H9 (cell line): ENCODE data around the gene MARK4. TPM values are rescaled to one million over a fixed set of nuclear protein-coding genes. Genes with fewer than 3 reads are reported as not detected.

Source experiments
- DNase-seq: peaks from one replicate; pipeline ENCODE4 v3.0.0-alpha.2; 2017
- H2AFZ ChIP-seq: one replicate; pipeline ENCODE4 v1.6.1; 2013; ENCODE audit warnings: mild to moderate bottlenecking, low read length, control low read depth, moderate library complexity
- H2AK5ac ChIP-seq: 2 replicates; pipeline ENCODE4 v1.6.1; 2013; ENCODE audit warnings: low read length, control low read depth, mixed read lengths; ENCODE audit not compliant: insufficient read length
- H2BK120ac ChIP-seq: one replicate; pipeline ENCODE4 v1.6.1; 2013; ENCODE audit warnings: low read depth, mild to moderate bottlenecking, low read length, control low read depth, inconsistent platforms; ENCODE audit not compliant: poor library complexity, severe bottlenecking
- H2BK12ac ChIP-seq: 2 replicates; pipeline ENCODE4 v1.6.1; 2013; ENCODE audit warnings: low read length, control low read depth, mixed read lengths, low read depth; ENCODE audit not compliant: insufficient read length
- H2BK15ac ChIP-seq: 2 replicates; pipeline ENCODE4 v1.6.1; 2013; ENCODE audit warnings: low read depth, low read length, control low read depth
- H2BK20ac ChIP-seq: one replicate; pipeline ENCODE4 v1.6.1; 2013; ENCODE audit warnings: low read depth, mild to moderate bottlenecking, low read length, control low read depth, inconsistent platforms; ENCODE audit not compliant: poor library complexity, severe bottlenecking
- H2BK5ac ChIP-seq: 2 replicates; pipeline ENCODE4 v1.6.1; 2013; ENCODE audit warnings: low read length, control low read depth, mixed read lengths; ENCODE audit not compliant: insufficient read length
- H3K14ac ChIP-seq: 2 replicates; pipeline ENCODE4 v1.6.1; 2013; ENCODE audit warnings: low read length, control low read depth; ENCODE audit not compliant: insufficient read depth
- H3K18ac ChIP-seq: 2 replicates; pipeline ENCODE4 v1.6.1; 2013; ENCODE audit warnings: low read depth, mild to moderate bottlenecking, mixed read lengths, low read length, control low read depth; ENCODE audit not compliant: insufficient read length
- H3K23ac ChIP-seq: 2 replicates; pipeline ENCODE4 v1.6.1; 2013; ENCODE audit warnings: low read length, control low read depth, mixed read lengths, low read depth; ENCODE audit not compliant: insufficient read length
- H3K23me2 ChIP-seq: 2 replicates; pipeline ENCODE4 v1.6.1; 2013; ENCODE audit warnings: low read depth, mild to moderate bottlenecking, mixed read lengths, low read length, control low read depth; ENCODE audit not compliant: insufficient read length, poor library complexity, severe bottlenecking
- H3K27ac ChIP-seq: 2 replicates; pipeline ENCODE4 v1.5.1; 2013; ENCODE audit warnings: low read length, control low read depth, mixed read lengths, low read depth; ENCODE audit not compliant: insufficient read length
- H3K27me3 ChIP-seq: 2 replicates; pipeline ENCODE4 v1.6.1; 2013; ENCODE audit warnings: low read length, control low read depth, inconsistent platforms; ENCODE audit not compliant: insufficient read depth
- H3K4ac ChIP-seq: 2 replicates; pipeline ENCODE4 v1.6.1; 2013; ENCODE audit warnings: low read depth, mild to moderate bottlenecking, control low read depth, inconsistent platforms, low read length, moderate library complexity
- H3K4me1 ChIP-seq: 2 replicates; pipeline ENCODE4 v1.6.1; 2013; ENCODE audit warnings: low read length, control low read depth, inconsistent platforms; ENCODE audit not compliant: insufficient read depth
- H3K4me2 ChIP-seq: 2 replicates; pipeline ENCODE4 v1.6.1; 2013; ENCODE audit warnings: low read length, control low read depth, mixed read lengths; ENCODE audit not compliant: insufficient read length, insufficient read depth
- H3K56ac ChIP-seq: 2 replicates; pipeline ENCODE4 v1.6.1; 2013; ENCODE audit warnings: low read depth, mild to moderate bottlenecking, mixed read lengths, low read length, control low read depth; ENCODE audit not compliant: insufficient read length
- H3K79me1 ChIP-seq: 2 replicates; pipeline ENCODE4 v1.6.1; 2013; ENCODE audit warnings: low read depth, mild to moderate bottlenecking, moderate library complexity, low read length, control low read depth, inconsistent platforms; ENCODE audit not compliant: insufficient read depth, poor library complexity, severe bottlenecking
- H3K79me2 ChIP-seq: 2 replicates; pipeline ENCODE4 v1.6.1; 2013; ENCODE audit warnings: low read length, control low read depth, inconsistent platforms; ENCODE audit not compliant: insufficient read depth
- H3K9ac ChIP-seq: 2 replicates; pipeline ENCODE4 v1.6.1; 2013; ENCODE audit warnings: low read length, control low read depth, mixed read lengths; ENCODE audit not compliant: insufficient read length; ENCODE audit errors: extremely low read depth
- H3K9me3 ChIP-seq: one replicate; pipeline ENCODE4 v1.6.1; 2013; ENCODE audit warnings: low read depth, low read length, inconsistent platforms; ENCODE audit not compliant: control insufficient read depth
- H3T11ph ChIP-seq: one replicate; pipeline ENCODE4 v1.6.1; 2013; ENCODE audit warnings: mild to moderate bottlenecking, low read length, control low read depth, inconsistent platforms
- H4K20me1 ChIP-seq: one replicate; pipeline ENCODE4 v1.6.1; 2013; ENCODE audit not compliant: control insufficient read depth, insufficient read length, insufficient read depth
- H4K5ac ChIP-seq: 2 replicates; pipeline ENCODE4 v1.6.1; 2013; ENCODE audit warnings: low read depth, mild to moderate bottlenecking, mixed read lengths, low read length, control low read depth; ENCODE audit not compliant: insufficient read length
- H4K8ac ChIP-seq: replicated peaks from 2 replicates; pipeline ENCODE4 v1.6.1; 2013; ENCODE audit warnings: low read length, control low read depth, mixed read lengths, low read depth; ENCODE audit not compliant: insufficient read length
- H4K91ac ChIP-seq: 2 replicates; pipeline ENCODE4 v1.6.1; 2013; ENCODE audit warnings: low read depth, mild to moderate bottlenecking, moderate library complexity, mixed read lengths, low read length, control low read depth; ENCODE audit not compliant: insufficient read length
- H3K27ac Mint-ChIP-seq, 3 experiments: 2 replicates in 2 of 3; 3 replicates in 1 of 3; pipeline ENCODE4 v1.8.0; 2020 to 2021; ENCODE audit warnings: mixed read lengths in 3 of 3, mild to moderate bottlenecking in 1 of 3, moderate library complexity in 1 of 3
- H3K27me3 Mint-ChIP-seq: 2 replicates; pipeline ENCODE4 v1.8.0; 2021; ENCODE audit warnings: low read depth, mild to moderate bottlenecking, moderate library complexity, mixed read lengths
- H3K36me3 Mint-ChIP-seq, 3 experiments: 2 replicates in 2 of 3; 3 replicates in 1 of 3; pipeline ENCODE4 v1.8.0; 2020 to 2021; ENCODE audit warnings: low read depth in 3 of 3, mixed read lengths in 3 of 3; ENCODE audit not compliant: insufficient read depth in 1 of 3
- H3K4me1 Mint-ChIP-seq, 2 experiments: 2 replicates each; pipeline ENCODE4 v1.8.0; 2020; ENCODE audit warnings: mixed read lengths in 2 of 2
- H3K4me3 Mint-ChIP-seq, 2 experiments: 2 replicates in 1 of 2; 3 replicates in 1 of 2; pipeline ENCODE4 v1.8.0; 2020 to 2021; ENCODE audit warnings: mild to moderate bottlenecking in 2 of 2, mixed read lengths in 2 of 2, moderate library complexity in 1 of 2
- H3K9me3 Mint-ChIP-seq, 2 experiments: 2 replicates in 1 of 2; 3 replicates in 1 of 2; pipeline ENCODE4 v1.8.0; 2020; ENCODE audit warnings: mild to moderate bottlenecking in 2 of 2, mixed read lengths in 2 of 2, moderate library complexity in 1 of 2
- CTCF ChIP-seq: fragments of 200-600 bp; sonication (generic); conservative IDR thresholded peaks from 3 replicates; pipeline ENCODE4 v1.8.0; 2021; ENCODE audit warnings: antibody characterized with exemption, mild to moderate bottlenecking
- WGBS: extraction: QIAGEN DNeasy Blood & Tissue Kit; methylation state at CpG from one replicate; pipeline ENCODE4 v1.1.7; 2013; ENCODE audit warnings: missing lambda C conversion rate, low lambda C conversion rate, mixed read lengths; ENCODE audit not compliant: insufficient read length; ENCODE audit errors: extremely low coverage; 5-methylcytosine and 5-hydroxymethylcytosine counted together
- total RNA-seq: library from RNA; stranded (reverse); gene quantifications from 2 replicates; pipeline ENCODE4 v1.2.1, GENCODE V29; 2021

MARK4 gene
- total RNA-seq, 1 experiment from 2014 or later, result 44.7 TPM

DNA sequence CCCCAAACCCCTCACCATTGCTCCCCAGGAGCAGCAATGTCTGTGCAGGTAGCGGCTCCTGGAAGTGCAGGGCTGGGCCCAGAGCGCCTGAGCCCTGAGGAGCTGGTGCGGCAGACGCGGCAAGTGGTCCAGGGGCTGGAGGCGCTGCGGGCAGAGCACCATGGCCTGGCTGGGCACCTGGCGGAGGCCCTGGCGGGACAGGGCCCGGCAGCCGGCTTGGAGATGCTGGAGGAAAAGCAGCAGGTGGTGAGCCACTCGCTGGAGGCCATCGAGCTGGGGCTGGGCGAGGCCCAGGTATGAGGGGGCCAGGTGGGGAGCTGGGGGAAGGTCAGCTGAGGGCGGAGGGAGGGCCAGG lies 94.4 kb downstream of the MARK4 start:
- DNase-seq, result no peak
- Histone ChIP-seq H3K4me2 (no peak overlapping the region), H3T11ph (no peak overlapping the region), H2BK15ac (no peak overlapping the region), H3K14ac (no peak overlapping the region), H2AK5ac (no peak overlapping the region), H3K27me3 (peaks cover 4% of the 10 kb centered on the region), H3K56ac (no peak overlapping the region), H4K8ac (no peak overlapping the region), H3K9me3 (no peaks in the 10 kb centered on the region), H3K79me2 (no peaks in the 10 kb centered on the region), H2BK12ac (no peak overlapping the region), H4K20me1 (peaks cover 4% of the 10 kb centered on the region), H4K91ac (no peak overlapping the region), H2BK5ac (no peak overlapping the region), H3K9ac (no peak overlapping the region), H3K23ac (no peak overlapping the region), H3K18ac (no peak overlapping the region), H3K79me1 (no peaks in the 10 kb centered on the region), H2BK20ac (no peak overlapping the region), H3K4ac (no peak overlapping the region), H2AFZ (no peak overlapping the region), H3K27ac (no peak overlapping the region), H3K4me1 (0 out of 2 replicates have a peak, but pooled peaks cover 2% of the 10 kb centered on the region), H2BK120ac (no peak overlapping the region), H3K23me2 (peaks cover 10% of the 10 kb centered on the region), H4K5ac (no peak overlapping the region)
- H3K27ac Mint-ChIP-seq, result no peak overlapping the region; a peak in 1 of 7 replicates
- peaks cover 8 to 20% of the 10 kb centered on the region in 2 experiments; a peak in 3 of 4 replicates for H3K4me1 Mint-ChIP-seq
- no peak for TF ChIP-seq CTCF
- H3K27me3 Mint-ChIP-seq, result peaks cover 2% of the 10 kb centered on the region
- H3K9me3 Mint-ChIP-seq, result no peaks in the 10 kb centered on the region
- peaks cover 9 to 17% (median 15%) of the 10 kb centered on the region in 3 experiments; a peak in 6 of 7 replicates for H3K36me3 Mint-ChIP-seq
- WGBS, result no CpG with 5 or more reads among the region's 15 CpGs
- H3K4me3 Mint-ChIP-seq, result no peak overlapping the region
